Ovary (tissue), 9 donors: Measurements from ENCODE around the gene NPFFR1. TPM values are rescaled to one million over a fixed set of nuclear protein-coding genes. Genes with fewer than 3 reads are reported as not detected.
A peak's percentile ranks its signal among the peaks of the same experiment; 100 is the strongest.

Experiments
- DNase-seq, 5 donors: peaks; one replicate each; pipeline ENCODE4 v3.0.0-alpha.2; 2019 to 2020
- H3K27ac ChIP-seq, 2 donors: fragments of 200-600 bp; one replicate each; pipeline versions ENCODE4 v1.5.1 to v1.8.0; 2019 to 2022
- H3K27me3 ChIP-seq: fragments of 200-600 bp; one replicate; pipeline ENCODE4 v1.8.0; 2022
- H3K36me3 ChIP-seq: fragments of 200-600 bp; sonication (generic); one replicate; pipeline ENCODE4 v1.5.1; 2019
- H3K4me1 ChIP-seq: one replicate; pipeline ENCODE4 v1.8.1; 2013; ENCODE audit warnings: mild to moderate bottlenecking, moderate library complexity; ENCODE audit not compliant: insufficient read depth
- H3K4me3 ChIP-seq: fragments of 200-600 bp; sonication (generic); one replicate; pipeline ENCODE4 v1.5.1; 2017
- H3K9me3 ChIP-seq, 2 donors: fragments of 200-600 bp in 1 of 2; sonication (generic) in 1 of 2; one replicate each; pipeline versions ENCODE4 v1.5.1 to v1.8.1; 2013 to 2019; ENCODE audit warnings: mild to moderate bottlenecking in 1 of 2, moderate library complexity in 1 of 2
- EP300 ChIP-seq: sonication (generic); formaldehyde crosslinking; IDR thresholded peaks from one replicate; pipeline ENCODE4 v1.6.1; 2017; ENCODE audit warnings: antibody characterized with exemption
- POLR2A ChIP-seq: fragments of 450-650 bp; IDR thresholded peaks from one replicate; pipeline ENCODE4 v1.6.1; 2017; ENCODE audit warnings: antibody characterized with exemption, mild to moderate bottlenecking, moderate library complexity
- WGBS, 3 donors: extraction: QIAGEN DNeasy Blood & Tissue Kit in 1 of 3; methylation state at CpG; one replicate each; pipeline versions ENCODE4 v1.1.5 to v1.1.7; 2013 to 2017; 5-methylcytosine and 5-hydroxymethylcytosine counted together
- intact Hi-C, 4 donors: fragments of 100-400 bp; cut with DNase I; formaldehyde crosslinking; loops; one replicate each; pipeline versions ENCODE4 v1.11.0 to v1.15.1; 2022 to 2023
- polyA plus RNA-seq, 2 donors: library from polyadenylated mRNA; stranded (reverse); fragments of 200-250 nt in 1 of 2; fragments of 350-450 nt in 1 of 2; fragmentation: Illumina TruSeq in 1 of 2; extraction: RNeasy Lipid Tissue Mini Kit (QIAGEN cat#74804) in 1 of 2; gene quantifications; one replicate each; pipeline ENCODE4 v1.2.3, GENCODE V29; 2013 to 2014
- total RNA-seq, 7 donors: library from RNA; depleted of rRNA in 2 of 7; stranded (reverse); fragments of >200 nt in 2 of 7; fragmentation: NEBNext Ultra II Directional in 3 of 7; extraction: Animal tissue kit (Norgen Biotek cat#: 25700) in 3 of 7; gene quantifications; one replicate each; pipeline versions ENCODE4 v1.1.0 to v1.2.4, GENCODE V29; 2016 to 2023
- TF ChIP-seq, protein P1 (sequence below), 3 donors: fragments of 450-650 bp in 2 of 3; fragments of 200-600 bp in 1 of 3; IDR thresholded peaks; one replicate each; pipeline versions ENCODE4 v1.5.1 to v1.8.0; 2016 to 2022; ENCODE audit warnings: antibody characterized with exemption in 3 of 3, mild to moderate bottlenecking in 1 of 3
- donor health status: DM: no; HTN: no; CAD: no; lungs with moderate emphysema.
- donor health status: DM: no; HTN: no; CAD: no.
- donor health status: Bipolar disorder and iron deficiency.
- donor health status: DM: yes; HTN: yes; CAD: no.
- donor health status: DM: no; HTN: no; CAD: no.
- donor health status: DM: yes; HTN: yes; CAD: no.

Gene NPFFR1
- total and polyA plus RNA-seq, 9 donors: 0.04 to 1.1 (median 0.20) TPM

DNA sequence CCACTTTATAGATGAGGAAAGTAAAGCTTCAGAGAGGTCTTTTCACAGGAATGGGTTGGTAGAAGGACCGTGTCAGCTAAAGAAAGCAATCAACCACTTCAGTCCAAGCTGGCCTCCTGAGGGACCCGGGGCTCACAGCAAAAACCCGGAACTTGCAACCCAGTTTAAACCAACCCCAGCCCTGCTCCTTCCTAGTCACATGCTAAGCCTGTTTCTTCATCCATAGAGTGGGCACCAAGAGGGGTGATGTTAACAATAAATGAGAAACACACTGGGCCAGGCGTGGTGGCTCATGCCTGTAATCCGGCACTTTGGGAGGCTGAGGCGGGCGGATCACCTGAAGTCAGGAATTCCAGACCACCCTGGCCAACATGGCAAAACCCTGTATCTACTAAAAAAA, 12.1 kb upstream of the NPFFR1 start:
- DNase-seq: peak in 1 of 5 donors; percentile 32
- H3K36me3 ChIP-seq: no peaks in the 10 kb centered on the region
- peaks cover 8% of the 10 kb centered on the region for H3K4me1 ChIP-seq
- TF ChIP-seq, protein P1, sequence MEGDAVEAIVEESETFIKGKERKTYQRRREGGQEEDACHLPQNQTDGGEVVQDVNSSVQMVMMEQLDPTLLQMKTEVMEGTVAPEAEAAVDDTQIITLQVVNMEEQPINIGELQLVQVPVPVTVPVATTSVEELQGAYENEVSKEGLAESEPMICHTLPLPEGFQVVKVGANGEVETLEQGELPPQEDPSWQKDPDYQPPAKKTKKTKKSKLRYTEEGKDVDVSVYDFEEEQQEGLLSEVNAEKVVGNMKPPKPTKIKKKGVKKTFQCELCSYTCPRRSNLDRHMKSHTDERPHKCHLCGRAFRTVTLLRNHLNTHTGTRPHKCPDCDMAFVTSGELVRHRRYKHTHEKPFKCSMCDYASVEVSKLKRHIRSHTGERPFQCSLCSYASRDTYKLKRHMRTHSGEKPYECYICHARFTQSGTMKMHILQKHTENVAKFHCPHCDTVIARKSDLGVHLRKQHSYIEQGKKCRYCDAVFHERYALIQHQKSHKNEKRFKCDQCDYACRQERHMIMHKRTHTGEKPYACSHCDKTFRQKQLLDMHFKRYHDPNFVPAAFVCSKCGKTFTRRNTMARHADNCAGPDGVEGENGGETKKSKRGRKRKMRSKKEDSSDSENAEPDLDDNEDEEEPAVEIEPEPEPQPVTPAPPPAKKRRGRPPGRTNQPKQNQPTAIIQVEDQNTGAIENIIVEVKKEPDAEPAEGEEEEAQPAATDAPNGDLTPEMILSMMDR (IDR thresholded peaks at IDR 0.05): no peak
- TF ChIP-seq POLR2A (no peak), EP300 (no peak)
- no peaks in the 10 kb centered on the region for H3K9me3 ChIP-seq
- WGBS, 3 donors: 94% methylated on average over 7 of the region's 7 CpGs
- intact Hi-C loops: no loop called here
- H3K4me3 ChIP-seq: no peak overlapping the region
- H3K27me3 ChIP-seq: no peaks in the 10 kb centered on the region
- H3K27ac ChIP-seq: peak overlapping the region in 1 of 2 donors; percentile 69

DNA sequence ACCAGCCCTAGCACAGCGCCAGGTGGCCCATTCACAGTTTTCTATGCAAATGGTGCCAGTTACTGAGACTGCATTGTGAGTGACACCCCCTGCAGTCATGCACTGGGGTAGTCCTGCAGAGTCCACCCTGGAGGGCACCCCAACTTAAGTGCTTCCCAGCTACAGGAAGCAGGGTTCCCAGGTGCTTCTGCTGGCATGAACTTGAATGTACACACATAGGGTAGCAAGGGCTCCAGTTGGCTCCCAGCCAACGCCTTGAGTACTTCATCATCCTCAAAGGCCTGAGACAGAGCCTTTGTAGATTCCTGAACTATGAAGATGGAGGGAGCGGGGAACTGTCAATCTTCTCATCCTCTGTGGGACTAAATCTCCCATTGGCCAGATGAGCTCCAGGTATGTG, 11.5 kb upstream of the NPFFR1 start:
- Histone ChIP-seq H3K4me3 (no peak overlapping the region), H3K9me3 (no peaks in the 10 kb centered on the region), H3K36me3 (no peaks in the 10 kb centered on the region), H3K27ac (no peak overlapping the region), H3K27me3 (no peaks in the 10 kb centered on the region), H3K4me1 (peaks cover 8% of the 10 kb centered on the region)
- peak in 1 of 5 donors; percentile 42 for DNase-seq
- intact Hi-C loops: no loop called here
- no peak for TF ChIP-seq EP300
- TF ChIP-seq, protein P1 (IDR thresholded peaks at IDR 0.05): no peak
- 84 to 90% (median 85%) methylated on average over 3 of the region's 3 CpGs for WGBS, 3 donors

DNA sequence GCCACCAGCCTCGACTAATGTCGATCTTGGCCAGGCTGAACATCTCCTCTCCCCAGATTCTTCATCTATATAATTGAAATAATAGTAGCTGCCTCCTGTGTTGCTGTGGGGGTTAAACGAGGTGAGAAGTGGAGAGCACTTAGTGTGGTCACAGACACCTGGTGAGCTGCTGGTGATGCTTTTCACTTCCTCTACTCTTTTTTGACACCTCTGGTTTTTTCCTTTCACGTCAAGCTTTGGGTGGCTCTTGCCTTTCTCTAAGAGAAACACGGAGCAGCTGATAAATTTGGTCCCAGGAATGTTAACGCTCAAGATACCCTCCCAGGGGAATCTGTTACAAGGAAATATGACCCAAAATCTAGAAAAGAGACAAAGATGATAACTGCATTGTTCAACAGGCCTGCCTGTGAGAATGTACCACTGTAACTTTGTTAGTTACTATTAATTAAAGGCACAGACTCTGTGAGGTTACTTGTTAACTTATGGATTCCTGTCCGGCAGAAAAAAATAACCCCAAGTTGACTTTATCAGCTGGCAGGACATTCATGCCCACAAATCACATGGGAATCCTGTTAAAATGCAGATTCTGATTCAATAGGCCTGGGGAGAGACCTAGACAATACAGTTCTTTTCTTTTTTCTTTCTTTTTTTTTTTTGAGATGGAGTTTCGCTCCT, 9.5 kb upstream of the NPFFR1 start:
- no peak overlapping the region for H3K27ac ChIP-seq
- H3K4me1 ChIP-seq: peaks cover 8% of the 10 kb centered on the region
- intact Hi-C loops: no loop called here
- WGBS, 3 donors: 72 to 77% (median 73%) methylated on average over 8 of the region's 8 CpGs
- no peaks in the 10 kb centered on the region for H3K9me3 ChIP-seq
- no peaks in the 10 kb centered on the region for H3K36me3 ChIP-seq
- no peak for TF ChIP-seq EP300
- TF ChIP-seq POLR2A: no peak
- TF ChIP-seq, protein P1 (IDR thresholded peaks at IDR 0.05): no peak
- H3K4me3 ChIP-seq: no peak overlapping the region
- no peaks in the 10 kb centered on the region for H3K27me3 ChIP-seq
- peak in 1 of 5 donors; percentile 1 for DNase-seq

DNA sequence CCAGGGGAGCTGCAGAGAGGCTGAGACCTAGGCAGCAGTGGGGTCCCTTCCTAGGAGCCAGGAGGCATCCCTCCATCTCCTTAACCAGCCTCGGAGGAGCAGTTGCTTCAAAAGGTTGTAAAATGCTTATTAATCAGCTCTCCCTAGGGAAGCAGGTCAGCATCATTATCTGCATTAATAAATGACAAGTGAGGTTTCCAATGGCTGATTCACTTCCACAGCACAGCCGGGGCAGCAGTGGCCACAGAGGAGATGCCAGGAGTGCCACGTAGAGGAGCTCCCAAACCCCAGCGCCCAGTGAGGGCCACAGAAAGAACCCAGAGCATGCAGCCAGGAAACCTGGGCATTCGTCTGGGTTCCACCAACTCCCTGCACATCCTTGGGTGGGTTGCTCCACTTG, 8.2 kb upstream of the NPFFR1 start:
- no peaks in the 10 kb centered on the region for H3K27me3 ChIP-seq
- H3K9me3 ChIP-seq: no peaks in the 10 kb centered on the region
- intact Hi-C loops: no loop called here
- 89 to 94% (median 92%) methylated on average over 5 of the region's 5 CpGs for WGBS, 3 donors
- DNase-seq: peak in 1 of 5 donors; percentile 15
- TF ChIP-seq EP300: no peak
- no peak overlapping the region for H3K27ac ChIP-seq
- no peak overlapping the region for H3K4me3 ChIP-seq
- peaks cover 8% of the 10 kb centered on the region for H3K4me1 ChIP-seq
- no peaks in the 10 kb centered on the region for H3K36me3 ChIP-seq

DNA sequence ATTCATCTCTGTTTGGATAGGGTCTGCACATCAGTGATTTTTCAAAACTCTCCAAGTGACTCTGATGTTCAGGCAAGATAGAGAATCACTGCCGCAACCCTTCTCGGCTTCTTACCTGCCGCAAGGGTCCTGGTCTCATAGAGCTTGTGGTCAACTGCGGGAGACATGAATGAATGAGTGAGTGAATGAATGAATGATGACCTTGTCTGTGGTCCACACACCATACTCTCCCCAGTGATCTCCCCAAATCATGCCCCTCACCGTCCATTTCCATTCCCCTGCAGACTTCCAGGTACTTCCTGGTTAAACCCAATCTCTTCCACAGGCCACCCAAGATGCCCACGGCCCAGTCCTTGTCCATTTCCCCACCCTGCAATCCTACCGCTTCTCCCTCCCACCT, 5.9 kb upstream of the NPFFR1 start:
- Histone ChIP-seq H3K9me3 (no peaks in the 10 kb centered on the region), H3K4me3 (no peak overlapping the region), H3K36me3 (no peaks in the 10 kb centered on the region), H3K27me3 (no peaks in the 10 kb centered on the region), H3K4me1 (no peaks in the 10 kb centered on the region), H3K27ac (no peak overlapping the region)
- no peak for TF ChIP-seq EP300
- TF ChIP-seq POLR2A: no peak
- TF ChIP-seq, protein P1 (IDR thresholded peaks at IDR 0.05): no peak
- 93 to 96% (median 95%) methylated on average over 7 of the region's 7 CpGs for WGBS, 3 donors
- DNase-seq: peak in 1 of 5 donors; percentile 20
- intact Hi-C loops: loop anchor here in 1 of 4 donors (10.0 kb wide), 1 partner anchor 75 kb away; no protein-coding TSS in a partner anchor
